Coronary artery (tissue), 2 donors: Measurements from ENCODE around the gene STX18.

Experiments
- DNase-seq: peaks from one replicate; pipeline ENCODE4 v3.0.0-alpha.2; 2017; ENCODE audit warnings: low spot score
- H3K27ac ChIP-seq, 2 donors: fragments of 200-600 bp; sonication (generic); one replicate each; pipeline ENCODE4 v1.5.1; 2016 to 2019
- H3K4me3 ChIP-seq: fragments of 200-600 bp; sonication (generic); 2 replicates; pipeline ENCODE4 v1.5.1; 2016; ENCODE audit warnings: mild to moderate bottlenecking, moderate library complexity
- CTCF ChIP-seq: fragments of 200-600 bp; sonication (generic); IDR thresholded peaks from one replicate; pipeline ENCODE4 v1.5.1; 2019; ENCODE audit warnings: antibody characterized with exemption

Gene STX18

DNA sequence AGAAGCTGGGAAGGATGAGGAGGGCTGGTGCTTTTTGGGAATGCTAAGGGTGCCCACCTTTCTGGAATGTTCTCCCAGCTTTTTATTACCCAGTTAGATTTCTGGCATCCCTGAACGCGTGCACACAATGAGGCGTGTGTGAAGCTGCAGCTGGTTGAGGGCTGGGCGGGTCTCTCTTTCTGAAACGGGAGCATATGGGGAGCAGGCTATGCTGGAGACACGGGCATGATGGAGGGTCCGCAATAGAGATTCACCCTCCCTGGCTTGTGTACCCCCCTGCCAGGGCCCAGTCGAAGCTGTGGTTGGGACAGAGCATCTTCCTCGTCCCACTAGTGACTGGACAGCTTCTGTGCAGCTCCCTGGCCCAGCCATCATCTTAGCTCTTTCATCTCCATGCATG, 146.5 kb downstream of the STX18 start:
- no peak for TF ChIP-seq CTCF
- no peak for DNase-seq
- Histone ChIP-seq H3K27ac (no peak overlapping the region), H3K4me3 (no peak overlapping the region)

- TF ChIP-seq CTCF, result no peak
- no peak overlapping the region for H3K4me3 ChIP-seq
- no peak overlapping the region for H3K27ac ChIP-seq
- DNase-seq, result no peak
Measured at GRCh38 chr4:4394644-4395043, 147.2 kb downstream of the STX18 start.

- H3K27ac ChIP-seq, result no peak overlapping the region
- no peak overlapping the region for H3K4me3 ChIP-seq
- TF ChIP-seq CTCF, result no peak
- DNase-seq, result no peak
Measured at GRCh38 chr4:4392501-4393183, 149.2 kb downstream of the STX18 start.

DNA sequence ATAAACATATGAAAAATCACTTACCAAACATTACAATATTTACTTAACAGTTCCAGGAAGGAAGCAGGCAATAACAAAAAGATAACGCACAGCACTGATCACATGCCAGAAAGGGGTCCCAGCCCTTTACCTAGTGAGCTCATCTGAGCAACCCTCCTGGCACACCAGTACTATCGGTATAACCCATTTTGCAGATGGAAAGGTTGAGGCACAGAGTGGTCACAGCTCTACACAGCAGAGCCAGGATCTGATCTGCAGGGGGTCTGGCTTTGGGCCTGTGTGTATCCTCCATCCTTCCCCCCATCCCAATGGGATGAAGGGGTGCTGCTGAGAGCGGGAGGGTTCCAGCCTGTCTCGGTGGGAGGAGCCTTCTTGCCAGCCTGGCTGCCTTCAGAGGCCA, 150.0 kb downstream of the STX18 start:
- no peak for TF ChIP-seq CTCF
- DNase-seq, result no peak
- Histone ChIP-seq H3K4me3 (no peak overlapping the region), H3K27ac (no peak overlapping the region)

- no peak for DNase-seq
- no peak overlapping the region for H3K4me3 ChIP-seq
- no peak overlapping the region for H3K27ac ChIP-seq
- no peak for TF ChIP-seq CTCF
Measured at GRCh38 chr4:4390515-4391240, 151.2 kb downstream of the STX18 start.

DNA sequence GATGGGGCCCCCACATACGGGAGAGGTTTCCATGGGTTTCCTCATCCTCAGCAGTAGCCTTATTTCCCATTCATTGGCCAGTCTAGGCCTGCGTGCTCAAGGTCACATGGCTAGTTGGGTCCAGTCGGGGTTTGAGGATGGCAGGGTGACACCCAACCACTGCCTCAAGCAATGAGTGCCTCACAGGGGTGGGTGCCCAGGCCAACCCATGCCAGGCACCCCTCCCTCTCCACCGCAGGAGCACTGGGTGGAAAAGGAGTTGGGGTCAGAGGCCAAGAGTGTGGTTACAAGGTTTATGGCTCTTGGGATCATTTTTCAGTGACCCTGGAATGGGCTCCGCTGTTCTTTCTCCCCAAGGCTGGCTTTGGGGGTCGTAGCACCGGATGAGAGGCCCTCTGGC, 151.8 kb downstream of the STX18 start:
- no peak for DNase-seq
- TF ChIP-seq CTCF, result no peak
- H3K27ac ChIP-seq, result no peak overlapping the region
- no peak overlapping the region for H3K4me3 ChIP-seq
